ENCODE data around the gene ZNF750. TPM values are rescaled to one million over a fixed set of nuclear protein-coding genes. Genes with fewer than 3 reads are reported as not detected.
A peak's percentile ranks its signal among the peaks of the same experiment; 100 is the strongest.

Gene ZNF750
- total RNA-seq, 1 experiment from 2014 or later, result 0.14 TPM

GRCh38 chr17:82858376-82859126, 18.7 kb upstream of the ZNF750 start:
- H3K27me3 ChIP-seq (replicated peaks; ENCODE audit: control insufficient read depth, insufficient read depth, low read length), result no peaks in the 10 kb centered on the region
- no peaks in the 10 kb centered on the region for H3K36me3 ChIP-seq (ENCODE audit: control insufficient read depth, insufficient read depth, low read length)
- peaks cover 25% of the 10 kb centered on the region for H3K4me1 ChIP-seq
- Mint-ChIP-seq H3K9me3 (ENCODE audit: unreplicated experiment) (no peaks in the 10 kb centered on the region), H3K4me3 (ENCODE audit: unreplicated experiment) (no peak overlapping the region), H3K27ac (ENCODE audit: unreplicated experiment) (peak overlapping the region; percentile 23), H3K27me3 (ENCODE audit: insufficient read depth, unreplicated experiment) (no peaks in the 10 kb centered on the region), H3K36me3 (ENCODE audit: insufficient read depth, unreplicated experiment) (peaks cover 6% of the 10 kb centered on the region), H3K4me1 (ENCODE audit: low read depth, unreplicated experiment) (peaks cover 16% of the 10 kb centered on the region)
- peak; percentile 58 to 62 for DNase-seq
- ChIA-PET POLR2A (no interaction called here), CTCF (interaction anchor here (0.7 to 1.1 kb wide), 2 partner anchors 17 to 55 kb away, joined by 3 to 6 read pairs; no protein-coding TSS in a partner anchor)
- no peak for TF ChIP-seq CTCF (IDR thresholded peaks at IDR 0.05; ENCODE audit: insufficient read depth in 1 of 2, low read depth in 1 of 2, low read length in 1 of 2, severe bottlenecking in 1 of 2, unreplicated experiment in 1 of 2)
- BruUV-seq (replicated peaks), result no TSS peak
- H3K4me3 ChIP-seq (ENCODE audit: low read depth, low read length), result no peak overlapping the region
- H3K9me3 ChIP-seq, result no peaks in the 10 kb centered on the region
- intact Hi-C loops (cut with micrococcal nuclease; ENCODE audit: unreplicated experiment), result loop anchor here (1.0 kb wide), 1 partner anchor 20 kb away; no protein-coding TSS in a partner anchor

- H3K9me3 Mint-ChIP-seq (ENCODE audit: unreplicated experiment), result no peaks in the 10 kb centered on the region
- peaks cover 19% of the 10 kb centered on the region for H3K4me1 ChIP-seq
- H3K27me3 Mint-ChIP-seq (ENCODE audit: insufficient read depth, unreplicated experiment), result no peaks in the 10 kb centered on the region
- H3K4me1 Mint-ChIP-seq (ENCODE audit: low read depth, unreplicated experiment), result peaks cover 8% of the 10 kb centered on the region
- H3K4me3 ChIP-seq (ENCODE audit: low read depth, low read length), result no peak overlapping the region
- intact Hi-C loops (cut with micrococcal nuclease; ENCODE audit: unreplicated experiment), result no loop called here
- POLR2A ChIA-PET, result no interaction called here
- no peak for DNase-seq
- H3K27me3 ChIP-seq (replicated peaks; ENCODE audit: control insufficient read depth, insufficient read depth, low read length), result no peaks in the 10 kb centered on the region
- H3K36me3 ChIP-seq (ENCODE audit: control insufficient read depth, insufficient read depth, low read length), result no peaks in the 10 kb centered on the region
- H3K36me3 Mint-ChIP-seq (ENCODE audit: insufficient read depth, unreplicated experiment), result peaks cover 2% of the 10 kb centered on the region
- TF ChIP-seq CTCF (IDR thresholded peaks at IDR 0.05; ENCODE audit: insufficient read depth in 1 of 2, low read depth in 1 of 2, low read length in 1 of 2, severe bottlenecking in 1 of 2, unreplicated experiment in 1 of 2), result no peak
- CTCF ChIA-PET, result interaction anchor here (0.7 kb wide), 1 partner anchor 39 kb away, joined by 3 read pairs; no protein-coding TSS in a partner anchor
- no peak overlapping the region for H3K27ac Mint-ChIP-seq (ENCODE audit: unreplicated experiment)
- H3K4me3 Mint-ChIP-seq (ENCODE audit: unreplicated experiment), result no peak overlapping the region
- H3K9me3 ChIP-seq, result no peaks in the 10 kb centered on the region
- no TSS peak for BruUV-seq (replicated peaks)
These were observed 16.5 kb upstream of the ZNF750 start for GRCh38 chr17:82856361-82856760.

GRCh38 chr17:82854226-82854625, 14.4 kb upstream of the ZNF750 start:
- Histone ChIP-seq H3K4me3 (ENCODE audit: low read depth, low read length) (no peak overlapping the region), H3K4me1 (peaks cover 9% of the 10 kb centered on the region), H3K9me3 (no peaks in the 10 kb centered on the region; the same call in 1 of the 2 replicates), H3K27me3 (replicated peaks; ENCODE audit: control insufficient read depth, insufficient read depth, low read length) (no peaks in the 10 kb centered on the region), H3K36me3 (ENCODE audit: control insufficient read depth, insufficient read depth, low read length) (peaks cover 2% of the 10 kb centered on the region; the same call in 1 of the 2 replicates)
- H3K27me3 Mint-ChIP-seq (ENCODE audit: insufficient read depth, unreplicated experiment), result no peaks in the 10 kb centered on the region
- no peak overlapping the region for H3K4me3 Mint-ChIP-seq (ENCODE audit: unreplicated experiment)
- no peak for DNase-seq
- no peaks in the 10 kb centered on the region for H3K36me3 Mint-ChIP-seq (ENCODE audit: insufficient read depth, unreplicated experiment)
- ChIA-PET POLR2A (no interaction called here), CTCF (no interaction called here)
- H3K9me3 Mint-ChIP-seq (ENCODE audit: unreplicated experiment), result no peaks in the 10 kb centered on the region
- BruUV-seq (replicated peaks), result no TSS peak
- peaks cover 2% of the 10 kb centered on the region for H3K4me1 Mint-ChIP-seq (ENCODE audit: low read depth, unreplicated experiment)
- TF ChIP-seq CTCF (IDR thresholded peaks at IDR 0.05; ENCODE audit: insufficient read depth in 1 of 2, low read depth in 1 of 2, low read length in 1 of 2, severe bottlenecking in 1 of 2, unreplicated experiment in 1 of 2), result no peak
- intact Hi-C loops (cut with micrococcal nuclease; ENCODE audit: unreplicated experiment), result no loop called here
- no peak overlapping the region for H3K27ac Mint-ChIP-seq (ENCODE audit: unreplicated experiment)
